Measurements from ENCODE around the gene PRELID1.

The PRELID1 gene

GRCh38 chr5:177313561-177314259, 10.1 kb downstream of the PRELID1 start:
- no peak for DNase-seq (ENCODE audit: low spot score)

GRCh38 chr5:177314376-177315342, 11.1 kb downstream of the PRELID1 start:
- DNase-seq (ENCODE audit: low spot score): no peak

- no peak for DNase-seq (ENCODE audit: low spot score)
These were observed 11.8 kb downstream of the PRELID1 start for GRCh38 chr5:177315411-177315810.

- DNase-seq (ENCODE audit: low spot score): no peak
These were observed 12.4 kb downstream of the PRELID1 start for GRCh38 chr5:177316005-177316404.

- peak; percentile 70 for DNase-seq (ENCODE audit: low spot score)
These were observed 14.4 kb downstream of the PRELID1 start for GRCh38 chr5:177317959-177318377.

GRCh38 chr5:177319913-177320588, 16.5 kb downstream of the PRELID1 start:
- no peak for DNase-seq (ENCODE audit: low spot score)

- DNase-seq (ENCODE audit: low spot score): no peak
These were observed 17.3 kb downstream of the PRELID1 start for GRCh38 chr5:177320879-177321278.

GRCh38 chr5:177325868-177326381, 22.3 kb downstream of the PRELID1 start:
- no peak for DNase-seq (ENCODE audit: low spot score)

GRCh38 chr5:177327539-177328522, 24.2 kb downstream of the PRELID1 start:
- DNase-seq (ENCODE audit: low spot score): no peak

- no peak for DNase-seq (ENCODE audit: low spot score)
These were observed 25.1 kb downstream of the PRELID1 start for GRCh38 chr5:177328545-177329231.

GRCh38 chr5:177329883-177330282, 26.3 kb downstream of the PRELID1 start:
- no peak for DNase-seq (ENCODE audit: low spot score)

GRCh38 chr5:177330991-177331842, 27.6 kb downstream of the PRELID1 start:
- DNase-seq (ENCODE audit: low spot score): no peak

- DNase-seq (ENCODE audit: low spot score): no peak
These were observed 28.7 kb downstream of the PRELID1 start for GRCh38 chr5:177332031-177332895.

- DNase-seq (ENCODE audit: low spot score): no peak
These were observed 29.3 kb downstream of the PRELID1 start for GRCh38 chr5:177332896-177333260.

GRCh38 chr5:177333420-177334154, 30.0 kb downstream of the PRELID1 start:
- no peak for DNase-seq (ENCODE audit: low spot score)

GRCh38 chr5:177334155-177334551, 30.6 kb downstream of the PRELID1 start:
- DNase-seq (ENCODE audit: low spot score): no peak

Data from SK-N-DZ (cell line).